MM.1S (cell line): Measurements from ENCODE around the gene ZXDC.

Source experiments
- EZH2 ChIP-seq: fragments of 300-600 bp; sonication (generic); optimal IDR thresholded peaks from 2 replicates; pipeline ENCODE3; 2017; ENCODE audit warnings: low read depth, mild to moderate bottlenecking, antibody characterized with exemption, low read length, mixed read lengths
- TF ChIP-seq, protein P1 (sequence below): fragments of 300-600 bp; sonication (generic); IDR thresholded peaks from 2 replicates; pipeline ENCODE4 v1.5.1; 2016; ENCODE audit warnings: antibody characterized with exemption, low read length, mixed read lengths

- TF ChIP-seq EZH2, result no peak
- TF ChIP-seq, protein P1, sequence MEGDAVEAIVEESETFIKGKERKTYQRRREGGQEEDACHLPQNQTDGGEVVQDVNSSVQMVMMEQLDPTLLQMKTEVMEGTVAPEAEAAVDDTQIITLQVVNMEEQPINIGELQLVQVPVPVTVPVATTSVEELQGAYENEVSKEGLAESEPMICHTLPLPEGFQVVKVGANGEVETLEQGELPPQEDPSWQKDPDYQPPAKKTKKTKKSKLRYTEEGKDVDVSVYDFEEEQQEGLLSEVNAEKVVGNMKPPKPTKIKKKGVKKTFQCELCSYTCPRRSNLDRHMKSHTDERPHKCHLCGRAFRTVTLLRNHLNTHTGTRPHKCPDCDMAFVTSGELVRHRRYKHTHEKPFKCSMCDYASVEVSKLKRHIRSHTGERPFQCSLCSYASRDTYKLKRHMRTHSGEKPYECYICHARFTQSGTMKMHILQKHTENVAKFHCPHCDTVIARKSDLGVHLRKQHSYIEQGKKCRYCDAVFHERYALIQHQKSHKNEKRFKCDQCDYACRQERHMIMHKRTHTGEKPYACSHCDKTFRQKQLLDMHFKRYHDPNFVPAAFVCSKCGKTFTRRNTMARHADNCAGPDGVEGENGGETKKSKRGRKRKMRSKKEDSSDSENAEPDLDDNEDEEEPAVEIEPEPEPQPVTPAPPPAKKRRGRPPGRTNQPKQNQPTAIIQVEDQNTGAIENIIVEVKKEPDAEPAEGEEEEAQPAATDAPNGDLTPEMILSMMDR, result no peak
Observed at GRCh38 chr3:126494204-126494969, 18.7 kb upstream of the ZXDC start.
